ENCODE results near the gene RALGDS.

DNA sequence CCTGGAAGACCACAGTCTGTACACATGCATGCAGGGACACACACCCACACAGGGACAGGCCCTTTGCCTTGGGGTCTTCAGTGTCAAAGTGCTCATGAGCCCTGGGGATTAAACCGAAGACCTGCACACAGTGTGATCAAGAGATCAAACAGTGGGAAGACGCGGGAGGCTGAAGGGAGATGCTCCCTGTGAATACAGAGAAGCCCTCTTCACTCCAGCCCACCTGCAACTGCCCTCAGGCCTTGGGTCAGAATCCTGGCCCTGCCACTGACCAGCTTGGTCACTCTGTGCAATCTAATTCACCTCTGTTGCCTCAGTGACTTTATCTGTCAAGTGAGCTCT lies 2.9 kb downstream of the RALGDS start:
- TF ChIP-seq, protein P1, sequence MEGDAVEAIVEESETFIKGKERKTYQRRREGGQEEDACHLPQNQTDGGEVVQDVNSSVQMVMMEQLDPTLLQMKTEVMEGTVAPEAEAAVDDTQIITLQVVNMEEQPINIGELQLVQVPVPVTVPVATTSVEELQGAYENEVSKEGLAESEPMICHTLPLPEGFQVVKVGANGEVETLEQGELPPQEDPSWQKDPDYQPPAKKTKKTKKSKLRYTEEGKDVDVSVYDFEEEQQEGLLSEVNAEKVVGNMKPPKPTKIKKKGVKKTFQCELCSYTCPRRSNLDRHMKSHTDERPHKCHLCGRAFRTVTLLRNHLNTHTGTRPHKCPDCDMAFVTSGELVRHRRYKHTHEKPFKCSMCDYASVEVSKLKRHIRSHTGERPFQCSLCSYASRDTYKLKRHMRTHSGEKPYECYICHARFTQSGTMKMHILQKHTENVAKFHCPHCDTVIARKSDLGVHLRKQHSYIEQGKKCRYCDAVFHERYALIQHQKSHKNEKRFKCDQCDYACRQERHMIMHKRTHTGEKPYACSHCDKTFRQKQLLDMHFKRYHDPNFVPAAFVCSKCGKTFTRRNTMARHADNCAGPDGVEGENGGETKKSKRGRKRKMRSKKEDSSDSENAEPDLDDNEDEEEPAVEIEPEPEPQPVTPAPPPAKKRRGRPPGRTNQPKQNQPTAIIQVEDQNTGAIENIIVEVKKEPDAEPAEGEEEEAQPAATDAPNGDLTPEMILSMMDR (IDR thresholded peaks at IDR 0.05): no peak
- no peak for TF ChIP-seq POLR2A (IDR thresholded peaks at IDR 0.05)
- no peak for TF ChIP-seq POLR2AphosphoS5 (IDR thresholded peaks at IDR 0.05)

Measured in gastroesophageal sphincter (tissue), 3 donors.